T-cell (primary cell): ENCODE measurements around the gene BBS5. TPM values are rescaled to one million over a fixed set of nuclear protein-coding genes. Genes with fewer than 3 reads are reported as not detected.
"Not testable (repeated sequence)": the region's sequence is repeated elsewhere in the genome, so short reads cannot be mapped to it uniquely, and the experiment has no call there.

Experiments used
- ATAC-seq, 4 experiments: fragments of 200-7000 bp in 3 of 4; fragments of 150-1000 bp in 1 of 4; cut with Tn5 transposase; replicated peaks in 1 of 4; 1 replicate in 3 of 4; 2 replicates in 1 of 4; pipeline ENCODE4 v1.10.0; 2021; ENCODE audit warnings: moderate library complexity in 3 of 4, mild to moderate bottlenecking in 2 of 4, moderate number of reproducible peaks in 1 of 4
- CTCF ChIA-PET, 2 donors: fragments of 300-600 bp; sonication (Branson Sonifier 250); formaldehyde crosslinking; loops; one replicate each; lab custom pipeline; 2022; ENCODE audit warnings: antibody characterized with exemption in 2 of 2; lab: Charles Lee
- POLR2A ChIA-PET, 2 donors: fragments of 300-600 bp; sonication (Branson Sonifier 250); formaldehyde crosslinking; loops; one replicate each; lab custom pipeline; 2022; ENCODE audit warnings: antibody characterized with exemption in 2 of 2; lab: Charles Lee
- DNase-seq, 35 experiments: peaks; one replicate each; pipeline versions ENCODE4 v3.0.0 to v3.0.0-alpha.2; 2013 to 2023
- H3K27ac ChIP-seq: one replicate; pipeline ENCODE4 v1.5.1; 2013; ENCODE audit warnings: low read length
- H3K27me3 ChIP-seq, 2 experiments: replicated peaks in 1 of 2; 1 replicate in 1 of 2; 2 replicates in 1 of 2; pipeline versions ENCODE4 v1.6.1 to v1.7.0; 2013; ENCODE audit warnings: low read length in 1 of 2, mixed read lengths in 1 of 2; ENCODE audit not compliant: control insufficient read depth in 2 of 2, insufficient read depth in 2 of 2; ENCODE audit errors: extremely low read depth in 1 of 2
- H3K36me3 ChIP-seq, 2 donors: 1 replicate in 1 of 2; 2 replicates in 1 of 2; pipeline versions ENCODE4 v1.6.1 to v1.7.0; 2013; ENCODE audit warnings: low read length in 1 of 2; ENCODE audit not compliant: control insufficient read depth in 2 of 2, insufficient read depth in 1 of 2; ENCODE audit errors: extremely low read depth in 1 of 2
- H3K4me1 ChIP-seq, 2 experiments: 1 replicate in 1 of 2; 2 replicates in 1 of 2; pipeline versions ENCODE4 v1.6.1 to v1.7.0; 2013; ENCODE audit warnings: low read length in 2 of 2, mixed read lengths in 1 of 2; ENCODE audit not compliant: insufficient read depth in 2 of 2, control insufficient read depth in 1 of 2; ENCODE audit errors: extremely low read depth in 1 of 2
- H3K4me3 ChIP-seq, 2 donors: 1 replicate in 1 of 2; 2 replicates in 1 of 2; pipeline versions ENCODE4 v1.5.1 to v1.7.0; 2013; ENCODE audit warnings: mild to moderate bottlenecking in 2 of 2, low read length in 1 of 2, moderate library complexity in 1 of 2; ENCODE audit not compliant: control insufficient read depth in 1 of 2; ENCODE audit errors: extremely low read depth in 1 of 2
- H3K9me3 ChIP-seq: 2 replicates; pipeline ENCODE4 v1.7.0; 2013
- H3K27ac Mint-ChIP-seq, 2 donors: one replicate each; pipeline ENCODE4 v1.8.0; 2020 to 2021; ENCODE audit warnings: mild to moderate bottlenecking in 2 of 2, mixed read lengths in 2 of 2
- H3K27me3 Mint-ChIP-seq, 2 donors: one replicate each; pipeline ENCODE4 v1.8.0; 2021 to 2022; ENCODE audit warnings: mixed read lengths in 2 of 2
- H3K36me3 Mint-ChIP-seq: one replicate; pipeline ENCODE4 v1.8.0; 2021; ENCODE audit warnings: mixed read lengths
- H3K4me1 Mint-ChIP-seq, 3 donors: one replicate each; pipeline ENCODE4 v1.8.0; 2020 to 2022; ENCODE audit warnings: mixed read lengths in 3 of 3, mild to moderate bottlenecking in 1 of 3
- H3K4me3 Mint-ChIP-seq, 3 donors: one replicate each; pipeline ENCODE4 v1.8.0; 2020 to 2022; ENCODE audit warnings: mild to moderate bottlenecking in 3 of 3, mixed read lengths in 3 of 3, moderate library complexity in 3 of 3
- H3K9me3 Mint-ChIP-seq, 3 donors: one replicate each; pipeline ENCODE4 v1.8.0; 2020 to 2022; ENCODE audit warnings: mixed read lengths in 3 of 3
- WGBS: methylation state at CpG from one replicate; pipeline ENCODE4 v1.1.5; 2013; ENCODE audit warnings: missing lambda C conversion rate; ENCODE audit not compliant: insufficient coverage; 5-methylcytosine and 5-hydroxymethylcytosine counted together
- total RNA-seq, 35 experiments: library from RNA in 6 of 35; stranded (reverse) in 6 of 35; fragments of 120-200 nt in 1 of 35; gene quantifications; one replicate each; pipeline versions ENCODE4 v1.2.1 to v1.2.4 and lab custom pipeline; 2013 to 2026

BBS5 gene
- total RNA-seq (1 to 10 TPM; 1.8 to 3.0 (median 2.0) TPM), total RNA-seq (lab: John Stamatoyannopoulos, UW) (0.76 to 6.1 (median 1.7) reads per million in 29 experiments)
- total RNA-seq (2013): 1.6 TPM

- Histone ChIP-seq H3K27me3 (no peaks in the 10 kb centered on the region), H3K36me3 (peaks cover 0 to 2% of the 10 kb centered on the region in 2 donors), H3K9me3 (no peaks in the 10 kb centered on the region), H3K4me3 (peak within 1 kb of the TSS; percentile 77 to 89), H3K4me1 (peaks cover 6 to 14% of the 10 kb centered on the region in 2 experiments), H3K27ac (no peak within 1 kb of the TSS)
- ChIA-PET CTCF (interaction anchor here (0.5 to 1.6 kb wide), 9 partner anchors 9 to 265 kb away, joined by 3 to 8 read pairs (median 5); partner anchors contain the start of gene FASTKD1 (in 1 of the 2)), POLR2A (interaction anchor here in 1 of 2 donors (1.1 kb wide), 1 partner anchor 105 kb away, joined by 4 read pairs; no protein-coding TSS in a partner anchor)
- Mint-ChIP-seq H3K27ac (peak within 1 kb of the TSS; percentile 36 to 71), H3K9me3 (no peaks in the 10 kb centered on the region), H3K4me3 (peak within 1 kb of the TSS; percentile 88 to 93 (median 91)), H3K27me3 (no peaks in the 10 kb centered on the region), H3K4me1 (peaks cover 19 to 28% (median 22%) of the 10 kb centered on the region in 3 donors), H3K36me3 (peaks cover 9% of the 10 kb centered on the region)
- DNase-seq (peak; percentile 48 to 80 (median 67)), ATAC-seq (peak; percentile 93 to 96 (median 95))
- 1% methylated on average over 69 of the region's 71 CpGs for WGBS
Observed at GRCh38 chr2:169479257-169480078, at the start of gene BBS5. TSS of gene BBS5 (plus strand) at chr2:169479494. CDS start at chr2:169479554, 60 bp downstream.

- POLR2A ChIA-PET, DNase-seq: not testable (repeated sequence)
Observed at GRCh38 chr2:169431772-169432171, 47.5 kb upstream of the BBS5 start.

GRCh38 chr2:169434236-169434635 lies 45.1 kb upstream of the BBS5 start:
- H3K4me1 Mint-ChIP-seq, H3K9me3 ChIP-seq, DNase-seq, H3K27me3 ChIP-seq, H3K4me3 ChIP-seq, CTCF ChIA-PET, H3K4me1 ChIP-seq, ATAC-seq, H3K27ac Mint-ChIP-seq, H3K36me3 Mint-ChIP-seq, H3K36me3 ChIP-seq, H3K4me3 Mint-ChIP-seq, H3K27ac ChIP-seq, H3K9me3 Mint-ChIP-seq: not testable (repeated sequence)
- H3K27me3 Mint-ChIP-seq: peaks cover 28 to 31% of the 10 kb centered on the region in 2 donors
- POLR2A ChIA-PET: interaction anchor here in 1 of 2 donors (0.6 kb wide), 1 partner anchor 432 kb away, joined by 7 read pairs; no protein-coding TSS in a partner anchor
- no CpG with 5 or more reads among the region's 1 CpG for WGBS

More at GRCh38 chr2:169431772-169432171, 47.5 kb upstream of the BBS5 start:
- H3K4me3 Mint-ChIP-seq, H3K27ac ChIP-seq, H3K9me3 Mint-ChIP-seq, H3K4me3 ChIP-seq, H3K4me1 Mint-ChIP-seq, H3K4me1 ChIP-seq, H3K27ac Mint-ChIP-seq, ATAC-seq, CTCF ChIA-PET, H3K27me3 ChIP-seq, H3K36me3 ChIP-seq, H3K36me3 Mint-ChIP-seq, H3K9me3 ChIP-seq: not testable (repeated sequence)
- peaks cover 25 to 39% of the 10 kb centered on the region in 2 donors for H3K27me3 Mint-ChIP-seq

GRCh38 chr2:169438466-169439072 lies 40.7 kb upstream of the BBS5 start:
- WGBS: no CpG with 5 or more reads among the region's 3 CpGs
- no peaks in the 10 kb centered on the region for H3K4me1 ChIP-seq
- CTCF ChIA-PET: no interaction called here
- Mint-ChIP-seq H3K36me3 (no peaks in the 10 kb centered on the region), H3K9me3 (no peaks in the 10 kb centered on the region), H3K4me1 (no peaks in the 10 kb centered on the region), H3K27me3 (peaks cover 24 to 31% of the 10 kb centered on the region in 2 donors), H3K4me3 (no peak overlapping the region), H3K27ac (no peak overlapping the region)
- ATAC-seq (no peak), DNase-seq (no peak)
- no peak overlapping the region for H3K27ac ChIP-seq
- no peaks in the 10 kb centered on the region for H3K36me3 ChIP-seq
- POLR2A ChIA-PET: no interaction called here
- no peaks in the 10 kb centered on the region for H3K9me3 ChIP-seq
- no peaks in the 10 kb centered on the region for H3K27me3 ChIP-seq
- H3K4me3 ChIP-seq: no peak overlapping the region

GRCh38 chr2:169439900-169440299 lies 39.4 kb upstream of the BBS5 start:
- CTCF ChIA-PET: interaction anchor here in 1 of 2 donors (0.6 kb wide), 1 partner anchor 12 kb away, joined by 6 read pairs; no protein-coding TSS in a partner anchor
- H3K27me3 Mint-ChIP-seq: peaks cover 19 to 23% of the 10 kb centered on the region in 2 donors

GRCh38 chr2:169446452-169446851 lies 32.8 kb upstream of the BBS5 start:
- H3K27ac ChIP-seq: no peak overlapping the region
- no peaks in the 10 kb centered on the region for H3K36me3 Mint-ChIP-seq
- DNase-seq: no peak
- H3K4me1 ChIP-seq: no peaks in the 10 kb centered on the region
- no peak overlapping the region for H3K4me3 Mint-ChIP-seq
- CTCF ChIA-PET: no interaction called here
- H3K36me3 ChIP-seq: no peaks in the 10 kb centered on the region
- H3K27me3 Mint-ChIP-seq: peaks cover 8 to 10% of the 10 kb centered on the region in 2 donors
- no peak for ATAC-seq
- H3K27ac Mint-ChIP-seq: no peak overlapping the region
- H3K27me3 ChIP-seq: no peaks in the 10 kb centered on the region
- no peak overlapping the region for H3K4me3 ChIP-seq
- POLR2A ChIA-PET: interaction anchor here in 1 of 2 donors (0.6 kb wide), 1 partner anchor 143 kb away, joined by 5 read pairs; no protein-coding TSS in a partner anchor
- H3K9me3 ChIP-seq: no peaks in the 10 kb centered on the region
- H3K4me1 Mint-ChIP-seq: no peaks in the 10 kb centered on the region
- no peaks in the 10 kb centered on the region for H3K9me3 Mint-ChIP-seq

More at GRCh38 chr2:169439900-169440299, 39.4 kb upstream of the BBS5 start:
- 83% methylated on average over 2 of the region's 3 CpGs for WGBS
- Mint-ChIP-seq H3K36me3 (no peaks in the 10 kb centered on the region), H3K27ac (no peak overlapping the region), H3K4me3 (no peak overlapping the region), H3K9me3 (no peaks in the 10 kb centered on the region), H3K4me1 (no peaks in the 10 kb centered on the region)
- Histone ChIP-seq H3K27me3 (no peaks in the 10 kb centered on the region), H3K36me3 (no peaks in the 10 kb centered on the region), H3K27ac (no peak overlapping the region), H3K9me3 (no peaks in the 10 kb centered on the region), H3K4me1 (no peaks in the 10 kb centered on the region), H3K4me3 (no peak overlapping the region)
- POLR2A ChIA-PET: no interaction called here
- DNase-seq: no peak
- ATAC-seq: no peak
